Testis (tissue), 3 donors: ENCODE measurements around the gene SIL1. TPM values are rescaled to one million over a fixed set of nuclear protein-coding genes. Genes with fewer than 3 reads are reported as not detected.
"Not testable (repeated sequence)": the region's sequence is repeated elsewhere in the genome, so short reads cannot be mapped to it uniquely, and the experiment has no call there.

Experiments used
- DNase-seq: peaks from one replicate; pipeline ENCODE4 v3.0.0-alpha.2; 2019
- H3K27ac ChIP-seq, 2 donors: fragments of 200-600 bp; sonication (generic); one replicate each; pipeline ENCODE4 v1.5.1; 2019
- H3K27me3 ChIP-seq: fragments of 200-600 bp; sonication (generic); one replicate; pipeline ENCODE4 v1.5.1; 2019
- H3K36me3 ChIP-seq: fragments of 200-600 bp; sonication (generic); one replicate; pipeline ENCODE4 v1.5.1; 2017; ENCODE audit warnings: low read depth; ENCODE audit errors: missing control alignments
- H3K4me1 ChIP-seq: fragments of 200-600 bp; sonication (generic); one replicate; pipeline ENCODE4 v1.5.1; 2019
- H3K4me3 ChIP-seq, 2 donors: fragments of 200-600 bp; sonication (generic); one replicate each; pipeline ENCODE4 v1.5.1; 2017 to 2019
- H3K9me3 ChIP-seq: fragments of 200-600 bp; sonication (generic); one replicate; pipeline ENCODE4 v1.5.1; 2017
- POLR2A ChIP-seq: fragments of 450-650 bp; IDR thresholded peaks from one replicate; pipeline ENCODE4 v1.6.1; 2017; ENCODE audit warnings: antibody characterized with exemption, mild to moderate bottlenecking, moderate library complexity
- WGBS, 2 donors: methylation state at CpG; one replicate each; pipeline ENCODE4 v1.1.5; 2018; 5-methylcytosine and 5-hydroxymethylcytosine counted together
- intact Hi-C: fragments of 100-400 bp; cut with DNase I; formaldehyde crosslinking; loops from one replicate; pipeline ENCODE4 v1.15.1; 2023; ENCODE audit warnings: low total_unique reads
- polyA plus RNA-seq: library from polyadenylated mRNA; stranded (reverse); fragments of 350-450 nt; fragmentation: Illumina TruSeq; extraction: RNeasy Lipid Tissue Mini Kit (QIAGEN cat#74804); gene quantifications from one replicate; pipeline ENCODE4 v1.2.3, GENCODE V29; 2014; ENCODE audit warnings: low read depth, low replicate concordance; ENCODE audit not compliant: insufficient read depth
- total RNA-seq, 2 donors: library from RNA; depleted of rRNA; stranded (reverse); fragments of >200 nt; gene quantifications; one replicate each; pipeline ENCODE4 v1.2.3, GENCODE V29; 2016
- TF ChIP-seq, protein P1 (sequence below), 3 experiments: fragments of 450-650 bp in 2 of 3; fragments of 200-600 bp in 1 of 3; sonication (generic) in 1 of 3; IDR thresholded peaks; one replicate each; pipeline ENCODE4 v1.5.1; 2016 to 2019; ENCODE audit warnings: antibody characterized with exemption in 3 of 3, mild to moderate bottlenecking in 2 of 3, moderate library complexity in 1 of 3

The SIL1 gene
- total and polyA plus RNA-seq, 3 donors from 2014 or later = 86.5 to 116 (median 98.2) TPM

DNA sequence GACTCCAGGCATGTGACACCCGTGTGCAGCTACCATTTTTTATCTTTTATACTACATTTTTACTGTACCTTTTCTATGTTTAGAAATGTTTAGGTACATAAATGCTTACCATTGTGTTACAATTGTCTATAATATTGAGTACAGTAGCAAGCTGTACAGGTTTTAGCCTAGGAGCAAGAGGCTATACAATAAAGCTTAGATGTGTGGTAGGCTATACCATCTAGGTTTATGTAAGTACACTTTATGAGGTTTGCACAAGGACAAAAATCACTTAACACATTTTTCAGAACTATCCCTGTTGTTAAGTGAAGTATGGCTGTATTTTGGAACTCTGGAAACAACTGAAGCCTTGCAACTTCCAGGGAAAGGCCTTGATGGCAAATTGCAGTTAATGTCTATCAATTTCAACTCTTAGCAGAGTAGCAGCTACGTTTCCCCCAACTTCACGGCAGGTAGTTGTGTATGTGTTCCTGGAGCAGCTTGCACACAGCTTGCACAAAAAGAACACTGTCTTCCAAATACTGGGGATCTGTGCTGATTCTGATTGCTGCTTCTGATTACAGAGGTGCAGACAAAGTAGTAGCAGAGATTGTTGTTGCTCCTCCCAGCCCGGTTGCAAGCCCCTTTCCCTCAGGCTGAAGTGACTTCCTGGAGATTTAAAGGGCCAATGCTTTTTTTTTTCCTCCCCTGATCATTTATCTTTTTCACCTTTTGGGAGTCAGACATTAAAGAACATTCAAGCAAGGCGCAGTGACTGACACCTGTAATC lies 30.0 kb downstream of the SIL1 start:
- WGBS, 2 donors = 53 to 72% methylated on average over 4 to 5 of the region's 5 CpGs
- Histone ChIP-seq H3K36me3 (no peaks in the 10 kb centered on the region), H3K27me3 (no peaks in the 10 kb centered on the region), H3K27ac (no peak overlapping the region), H3K4me1 (no peaks in the 10 kb centered on the region), H3K4me3 (no peak overlapping the region), H3K9me3 (no peaks in the 10 kb centered on the region)
- no peak for DNase-seq
- TF ChIP-seq POLR2A = no peak
- TF ChIP-seq, protein P1, sequence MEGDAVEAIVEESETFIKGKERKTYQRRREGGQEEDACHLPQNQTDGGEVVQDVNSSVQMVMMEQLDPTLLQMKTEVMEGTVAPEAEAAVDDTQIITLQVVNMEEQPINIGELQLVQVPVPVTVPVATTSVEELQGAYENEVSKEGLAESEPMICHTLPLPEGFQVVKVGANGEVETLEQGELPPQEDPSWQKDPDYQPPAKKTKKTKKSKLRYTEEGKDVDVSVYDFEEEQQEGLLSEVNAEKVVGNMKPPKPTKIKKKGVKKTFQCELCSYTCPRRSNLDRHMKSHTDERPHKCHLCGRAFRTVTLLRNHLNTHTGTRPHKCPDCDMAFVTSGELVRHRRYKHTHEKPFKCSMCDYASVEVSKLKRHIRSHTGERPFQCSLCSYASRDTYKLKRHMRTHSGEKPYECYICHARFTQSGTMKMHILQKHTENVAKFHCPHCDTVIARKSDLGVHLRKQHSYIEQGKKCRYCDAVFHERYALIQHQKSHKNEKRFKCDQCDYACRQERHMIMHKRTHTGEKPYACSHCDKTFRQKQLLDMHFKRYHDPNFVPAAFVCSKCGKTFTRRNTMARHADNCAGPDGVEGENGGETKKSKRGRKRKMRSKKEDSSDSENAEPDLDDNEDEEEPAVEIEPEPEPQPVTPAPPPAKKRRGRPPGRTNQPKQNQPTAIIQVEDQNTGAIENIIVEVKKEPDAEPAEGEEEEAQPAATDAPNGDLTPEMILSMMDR (IDR thresholded peaks at IDR 0.05) = no peak
- intact Hi-C loops = no loop called here

DNA sequence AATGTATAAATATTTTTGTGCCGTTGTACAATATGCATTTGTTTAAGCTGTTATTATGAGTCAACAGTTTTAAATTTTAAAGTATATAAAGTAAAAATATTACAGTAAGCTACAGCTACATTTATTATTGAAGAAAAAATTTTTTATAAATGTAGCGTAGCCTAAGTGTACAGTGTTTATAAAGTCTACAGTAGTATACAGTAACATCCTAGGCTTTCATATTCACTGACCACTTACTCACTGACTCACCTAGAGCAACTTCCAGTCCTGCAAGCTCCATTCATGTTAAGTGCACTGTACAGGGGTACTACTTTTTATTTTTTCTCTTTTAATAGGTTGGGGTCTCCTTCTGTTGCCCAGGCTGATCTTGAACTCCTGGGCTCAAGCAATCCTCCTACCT lies 30.6 kb downstream of the SIL1 start:
- peaks cover 2% of the 10 kb centered on the region for H3K4me1 ChIP-seq
- H3K27ac ChIP-seq = no peak overlapping the region
- no peaks in the 10 kb centered on the region for H3K9me3 ChIP-seq
- no peak overlapping the region for H3K4me3 ChIP-seq
- 92 to 95% methylated on average over 2 of the region's 2 CpGs for WGBS, 2 donors
- H3K27me3 ChIP-seq = no peaks in the 10 kb centered on the region
- intact Hi-C loops = no loop called here
- no peak for TF ChIP-seq POLR2A
- TF ChIP-seq, protein P1 (IDR thresholded peaks at IDR 0.05) = no peak
- no peaks in the 10 kb centered on the region for H3K36me3 ChIP-seq
- no peak for DNase-seq

DNA sequence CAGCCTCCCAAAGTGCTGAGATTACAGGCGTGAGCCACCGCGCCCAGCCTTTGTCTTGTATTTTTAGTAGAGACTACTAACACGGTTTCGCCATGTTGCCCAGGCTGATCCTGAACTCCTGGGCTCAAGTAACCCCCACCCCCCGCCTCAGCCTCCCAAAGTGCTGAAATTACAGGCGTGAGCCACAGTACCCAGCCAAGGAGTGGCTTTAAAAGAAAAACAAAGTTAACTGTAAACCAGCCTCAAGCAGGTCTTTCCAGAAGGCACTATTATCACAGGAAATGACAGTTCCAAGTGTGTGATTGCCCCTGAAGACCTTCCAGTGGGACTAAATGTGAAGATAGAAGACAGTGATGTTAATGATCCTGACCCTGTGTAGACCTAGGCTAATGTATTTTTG lies 31.1 kb downstream of the SIL1 start:
- Histone ChIP-seq H3K27ac (no peak overlapping the region), H3K36me3 (no peaks in the 10 kb centered on the region), H3K9me3 (no peaks in the 10 kb centered on the region), H3K4me1 (peaks cover 5% of the 10 kb centered on the region), H3K27me3 (no peaks in the 10 kb centered on the region), H3K4me3 (no peak overlapping the region)
- intact Hi-C loops = no loop called here
- DNase-seq = no peak
- no peak for TF ChIP-seq POLR2A
- 97 to 98% methylated on average over 7 of the region's 7 CpGs for WGBS, 2 donors

DNA sequence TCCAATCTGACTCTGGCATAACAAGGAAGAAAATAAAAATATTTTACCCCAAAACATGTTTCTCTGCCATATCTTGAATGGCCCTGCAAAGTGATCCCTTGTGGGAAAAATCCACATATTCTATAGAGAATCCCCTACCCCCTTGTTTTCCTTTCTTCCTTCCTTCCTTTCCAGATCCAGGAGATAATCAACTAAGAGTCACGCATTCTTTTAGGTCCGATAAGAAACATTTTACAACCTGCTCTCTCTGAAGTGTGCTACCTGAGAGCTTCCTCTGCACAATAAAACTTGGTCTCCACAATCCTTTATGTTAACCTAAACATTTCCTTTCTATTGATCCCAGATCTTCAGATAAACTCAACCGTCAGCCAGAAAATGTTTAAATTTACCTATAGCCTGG lies 33.3 kb downstream of the SIL1 start:
- H3K9me3 ChIP-seq, H3K4me1 ChIP-seq, H3K27ac ChIP-seq, H3K36me3 ChIP-seq, DNase-seq, intact Hi-C loops, H3K4me3 ChIP-seq, H3K27me3 ChIP-seq: not testable (repeated sequence)
- 90 to 95% methylated on average over 3 of the region's 3 CpGs for WGBS, 2 donors

DNA sequence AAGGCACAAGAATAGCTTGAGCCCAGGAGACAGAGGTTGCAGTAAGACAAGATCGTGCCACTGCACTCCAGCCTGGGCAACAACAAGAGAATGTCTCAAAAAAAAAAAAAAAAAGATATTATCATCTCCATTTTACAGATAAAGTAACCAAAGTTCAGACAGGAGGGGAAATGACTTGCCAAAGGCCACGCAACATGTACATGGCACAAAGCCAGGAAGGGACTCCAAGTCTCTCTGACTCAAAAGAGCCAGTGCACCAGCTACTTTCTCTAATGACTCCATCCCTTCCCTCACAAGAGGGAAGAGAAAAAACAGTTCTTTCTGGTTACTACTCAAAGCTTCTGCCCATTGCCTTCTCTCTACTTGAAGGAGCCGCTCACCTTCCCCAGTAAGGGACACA lies 34.1 kb downstream of the SIL1 start:
- 74 to 81% methylated on average over 3 of the region's 3 CpGs for WGBS, 2 donors
- no peak overlapping the region for H3K4me3 ChIP-seq
- no peak for DNase-seq
- no peak overlapping the region for H3K27ac ChIP-seq
- peaks cover 5% of the 10 kb centered on the region for H3K4me1 ChIP-seq
- no peaks in the 10 kb centered on the region for H3K27me3 ChIP-seq
- H3K9me3 ChIP-seq = no peaks in the 10 kb centered on the region
- no peaks in the 10 kb centered on the region for H3K36me3 ChIP-seq
- TF ChIP-seq POLR2A = no peak
- TF ChIP-seq, protein P1 (IDR thresholded peaks at IDR 0.05) = no peak
- intact Hi-C loops = no loop called here

DNA sequence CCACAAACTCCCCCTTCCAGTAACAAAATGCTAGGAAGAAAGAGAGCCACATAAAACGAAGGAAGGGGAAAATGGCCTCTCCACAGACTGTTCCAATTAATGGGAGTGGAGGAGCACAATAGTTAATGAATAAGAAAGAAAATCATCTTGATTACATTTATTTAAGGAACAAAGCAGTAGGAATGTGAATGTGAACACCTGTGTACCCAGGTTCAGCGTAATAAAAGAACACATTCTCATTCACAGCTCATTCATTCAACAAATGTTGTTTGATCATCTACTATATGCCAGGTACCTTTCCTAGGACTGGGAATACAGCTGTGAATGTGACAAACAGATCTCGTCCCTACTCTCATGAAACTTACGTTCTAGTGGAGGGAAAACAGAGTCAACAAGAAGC lies 35.7 kb downstream of the SIL1 start:
- H3K4me1 ChIP-seq = peaks cover 15% of the 10 kb centered on the region
- no peaks in the 10 kb centered on the region for H3K27me3 ChIP-seq
- 81 to 83% methylated on average over 4 of the region's 4 CpGs for WGBS, 2 donors
- intact Hi-C loops = no loop called here
- TF ChIP-seq, protein P1 (IDR thresholded peaks at IDR 0.05) = no peak
- no peak for TF ChIP-seq POLR2A
- no peak overlapping the region for H3K27ac ChIP-seq
- DNase-seq = no peak
- no peaks in the 10 kb centered on the region for H3K9me3 ChIP-seq
- H3K36me3 ChIP-seq = no peaks in the 10 kb centered on the region
- H3K4me3 ChIP-seq = no peak overlapping the region
